Fibroblast of mammary gland (primary cell): ENCODE measurements around the gene GMPPA.

ENCODE experiments used
- DNase-seq: peaks from one replicate; pipeline ENCODE4 v3.0.0-alpha.2; 2010; ENCODE audit warnings: low read depth
- H3K4me3 ChIP-seq: 2 replicates; pipeline ENCODE4 v1.5.1; 2011; ENCODE audit warnings: low read depth, mild to moderate bottlenecking, low read length, moderate library complexity; ENCODE audit not compliant: control insufficient read depth
- TF ChIP-seq, protein P1 (sequence below): conservative IDR thresholded peaks from 2 replicates; pipeline ENCODE4 v1.5.1; 2011; ENCODE audit warnings: low read depth, low read length, inconsistent platforms; ENCODE audit not compliant: control insufficient read depth, insufficient read depth

The GMPPA gene

DNA sequence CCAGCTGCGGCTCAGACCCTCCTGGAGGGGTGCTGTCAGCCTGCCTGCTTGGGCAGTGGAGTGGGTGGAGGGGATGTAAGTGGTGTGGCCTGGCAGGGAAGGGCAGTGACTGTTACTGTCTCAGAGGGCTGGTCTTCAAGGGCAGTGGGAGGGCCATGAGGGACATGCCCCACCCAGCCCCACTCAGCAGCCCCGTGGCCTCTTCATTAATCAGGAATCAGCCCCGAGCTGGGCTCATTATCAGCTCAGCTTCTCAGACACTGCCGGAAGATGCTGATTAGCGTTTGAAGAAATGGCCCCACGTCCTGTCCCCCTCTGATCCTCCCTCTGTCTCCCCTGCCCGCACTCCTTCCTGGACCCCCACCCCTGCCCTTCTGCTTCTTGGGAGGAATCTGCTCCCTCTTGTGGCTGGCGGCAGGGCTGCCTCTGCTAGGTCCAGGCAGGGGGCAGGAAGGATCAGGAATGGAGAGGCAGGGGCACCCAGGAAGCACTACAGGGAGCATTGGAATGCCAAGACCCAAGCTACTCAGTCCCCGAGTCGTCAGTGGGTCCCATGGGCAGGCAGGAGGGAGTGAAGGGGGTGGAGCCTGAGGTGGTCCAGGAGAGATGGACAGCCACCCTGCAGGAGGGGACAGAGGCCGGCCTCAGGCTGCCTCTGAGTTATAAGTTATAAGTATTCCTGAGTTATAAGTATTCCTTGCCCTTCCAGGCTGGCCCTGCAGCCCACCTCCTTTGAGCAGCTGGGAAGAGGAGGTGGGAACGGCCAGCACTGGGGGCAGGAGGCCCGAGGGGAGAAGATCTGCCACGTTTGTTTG lies 22.6 kb downstream of the GMPPA start:
- peak; percentile 34 for DNase-seq
- H3K4me3 ChIP-seq: no peak overlapping the region
- TF ChIP-seq, protein P1, sequence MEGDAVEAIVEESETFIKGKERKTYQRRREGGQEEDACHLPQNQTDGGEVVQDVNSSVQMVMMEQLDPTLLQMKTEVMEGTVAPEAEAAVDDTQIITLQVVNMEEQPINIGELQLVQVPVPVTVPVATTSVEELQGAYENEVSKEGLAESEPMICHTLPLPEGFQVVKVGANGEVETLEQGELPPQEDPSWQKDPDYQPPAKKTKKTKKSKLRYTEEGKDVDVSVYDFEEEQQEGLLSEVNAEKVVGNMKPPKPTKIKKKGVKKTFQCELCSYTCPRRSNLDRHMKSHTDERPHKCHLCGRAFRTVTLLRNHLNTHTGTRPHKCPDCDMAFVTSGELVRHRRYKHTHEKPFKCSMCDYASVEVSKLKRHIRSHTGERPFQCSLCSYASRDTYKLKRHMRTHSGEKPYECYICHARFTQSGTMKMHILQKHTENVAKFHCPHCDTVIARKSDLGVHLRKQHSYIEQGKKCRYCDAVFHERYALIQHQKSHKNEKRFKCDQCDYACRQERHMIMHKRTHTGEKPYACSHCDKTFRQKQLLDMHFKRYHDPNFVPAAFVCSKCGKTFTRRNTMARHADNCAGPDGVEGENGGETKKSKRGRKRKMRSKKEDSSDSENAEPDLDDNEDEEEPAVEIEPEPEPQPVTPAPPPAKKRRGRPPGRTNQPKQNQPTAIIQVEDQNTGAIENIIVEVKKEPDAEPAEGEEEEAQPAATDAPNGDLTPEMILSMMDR: peak; percentile 77

DNA sequence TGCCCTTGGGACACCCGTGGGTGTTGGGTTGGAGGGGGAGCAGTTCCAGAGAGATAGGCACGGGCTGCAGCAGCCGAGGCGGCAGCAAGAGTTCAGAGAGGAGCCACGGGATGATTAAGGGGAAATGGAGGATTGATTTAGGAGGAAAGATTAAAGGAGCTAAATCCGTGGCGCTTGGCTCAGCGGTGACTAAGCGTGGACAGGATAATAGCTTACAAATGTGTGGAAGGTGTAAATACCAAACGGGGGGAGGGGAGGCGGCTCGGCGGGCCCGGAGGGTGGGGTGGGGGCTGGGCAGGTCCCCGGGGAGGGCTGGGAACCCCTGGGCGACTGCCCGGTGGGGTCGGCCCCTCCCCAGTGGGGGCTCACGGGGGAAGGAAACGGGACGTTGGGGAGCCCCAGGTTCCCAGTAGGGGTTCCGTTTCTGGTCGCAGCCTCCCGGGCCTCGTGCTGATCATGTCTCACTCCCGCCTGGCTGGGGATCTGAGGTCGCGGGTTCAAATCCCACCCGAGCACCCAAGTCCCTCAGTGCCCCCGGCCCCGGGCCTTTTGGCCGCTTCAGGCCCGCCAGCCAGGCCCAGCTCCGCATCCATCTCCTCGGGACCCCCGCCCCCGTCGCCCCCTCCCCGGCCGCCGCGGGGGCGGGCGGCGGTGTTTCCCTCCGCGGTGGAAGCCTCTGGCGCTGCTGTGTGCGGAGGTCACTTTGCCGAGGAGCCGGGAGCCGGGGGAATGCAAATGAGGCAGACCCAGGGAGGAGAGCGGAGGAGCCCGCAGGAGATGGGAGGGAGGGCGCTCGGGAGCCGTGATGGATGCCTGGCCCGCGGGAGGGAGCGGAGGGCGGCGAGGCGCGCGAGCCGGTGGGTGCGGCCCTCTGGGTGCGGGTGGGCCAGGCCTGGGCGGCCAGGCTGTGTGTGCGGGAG lies 23.7 kb downstream of the GMPPA start:
- peak; percentile 87 for DNase-seq
- H3K4me3 ChIP-seq: peak overlapping the region; percentile 10
- TF ChIP-seq, protein P1: no peak

DNA sequence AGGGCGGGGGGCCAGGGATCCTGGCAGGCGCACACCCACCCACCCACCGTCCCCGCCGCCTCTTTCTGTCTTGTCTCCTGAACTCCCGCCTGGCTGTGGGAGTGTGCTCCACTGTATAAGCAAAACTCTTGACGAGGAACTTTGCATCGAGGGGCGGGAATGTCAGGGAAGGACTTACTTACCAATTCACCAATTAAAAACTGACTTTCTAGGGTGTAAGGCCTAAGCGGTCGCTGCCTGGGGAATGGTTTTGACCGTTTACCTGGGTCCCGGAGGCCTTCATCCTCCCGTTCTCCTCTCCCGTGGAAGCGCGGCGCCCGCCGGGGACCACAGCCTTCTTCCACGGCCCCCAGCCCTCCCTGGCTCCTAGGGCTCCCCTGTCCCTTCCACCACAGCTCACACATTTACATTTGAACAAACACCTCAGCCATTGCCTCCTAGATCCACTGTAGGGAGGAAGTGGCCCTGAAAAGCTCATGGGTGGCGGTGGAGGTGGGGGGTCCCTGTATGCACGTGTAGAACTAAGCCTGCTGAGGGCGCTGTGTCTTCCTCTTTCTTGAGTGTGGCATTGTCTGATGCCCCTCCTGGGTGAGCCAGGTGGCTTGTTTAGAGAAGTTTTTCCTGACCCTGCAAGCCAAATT lies 24.5 kb downstream of the GMPPA start:
- no peak for DNase-seq
- no peak overlapping the region for H3K4me3 ChIP-seq
- TF ChIP-seq, protein P1: no peak

DNA sequence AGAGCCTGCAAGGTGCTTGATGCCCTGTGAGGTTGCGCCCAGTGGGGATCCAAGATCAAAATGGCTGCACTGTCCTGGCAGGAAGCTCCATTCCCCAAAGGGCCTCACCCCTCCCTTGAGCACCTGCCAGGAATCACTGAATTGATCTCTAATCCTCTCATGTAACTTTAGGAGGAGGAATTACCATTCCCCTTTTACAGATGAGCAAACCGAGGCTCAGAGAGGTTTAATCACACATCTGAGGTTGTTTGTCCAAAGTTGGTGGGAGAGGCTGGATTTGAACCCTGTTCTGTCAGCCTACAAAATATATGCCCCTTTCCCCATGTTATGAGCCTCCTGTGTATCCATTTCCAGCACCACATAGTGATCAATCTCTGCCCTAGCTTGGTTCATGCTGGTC lies 26.1 kb downstream of the GMPPA start:
- no peak for DNase-seq
- TF ChIP-seq, protein P1: no peak
- H3K4me3 ChIP-seq: no peak overlapping the region

DNA sequence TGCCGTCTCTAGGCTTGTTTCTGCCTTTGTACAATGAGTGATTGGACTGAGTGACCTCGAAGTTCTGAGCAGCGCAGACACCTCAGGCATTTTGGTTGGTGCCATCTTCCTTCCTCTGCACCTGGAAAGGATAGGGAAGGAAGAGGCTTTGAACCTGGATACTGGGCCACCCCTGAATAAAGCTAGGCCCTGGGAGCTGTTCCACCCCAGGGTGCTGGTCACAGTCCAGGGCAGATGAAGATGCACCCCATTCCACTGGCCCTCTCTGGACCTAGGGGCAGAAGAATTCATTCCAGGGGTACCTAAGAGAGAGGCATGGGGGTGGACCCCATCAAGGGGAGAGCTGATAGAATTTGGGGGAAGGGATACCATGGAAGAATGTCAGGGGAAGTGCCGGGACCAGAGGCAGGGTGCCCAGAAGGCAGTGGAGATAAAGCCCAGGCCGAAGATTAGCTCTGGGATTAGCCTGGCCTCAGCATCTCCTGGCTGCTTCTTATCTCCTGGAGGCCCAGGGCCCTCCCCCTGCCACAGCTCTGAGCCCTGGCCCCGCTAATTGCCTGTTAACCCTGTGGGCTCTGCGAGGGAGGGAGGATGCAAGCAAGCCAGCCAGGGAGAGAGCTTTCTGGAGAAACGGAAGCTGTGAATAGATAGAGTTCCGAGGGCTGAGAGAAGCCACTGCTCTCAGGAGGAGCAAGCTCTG lies 27.0 kb downstream of the GMPPA start:
- no peak for DNase-seq
- TF ChIP-seq, protein P1: no peak
- no peak overlapping the region for H3K4me3 ChIP-seq

DNA sequence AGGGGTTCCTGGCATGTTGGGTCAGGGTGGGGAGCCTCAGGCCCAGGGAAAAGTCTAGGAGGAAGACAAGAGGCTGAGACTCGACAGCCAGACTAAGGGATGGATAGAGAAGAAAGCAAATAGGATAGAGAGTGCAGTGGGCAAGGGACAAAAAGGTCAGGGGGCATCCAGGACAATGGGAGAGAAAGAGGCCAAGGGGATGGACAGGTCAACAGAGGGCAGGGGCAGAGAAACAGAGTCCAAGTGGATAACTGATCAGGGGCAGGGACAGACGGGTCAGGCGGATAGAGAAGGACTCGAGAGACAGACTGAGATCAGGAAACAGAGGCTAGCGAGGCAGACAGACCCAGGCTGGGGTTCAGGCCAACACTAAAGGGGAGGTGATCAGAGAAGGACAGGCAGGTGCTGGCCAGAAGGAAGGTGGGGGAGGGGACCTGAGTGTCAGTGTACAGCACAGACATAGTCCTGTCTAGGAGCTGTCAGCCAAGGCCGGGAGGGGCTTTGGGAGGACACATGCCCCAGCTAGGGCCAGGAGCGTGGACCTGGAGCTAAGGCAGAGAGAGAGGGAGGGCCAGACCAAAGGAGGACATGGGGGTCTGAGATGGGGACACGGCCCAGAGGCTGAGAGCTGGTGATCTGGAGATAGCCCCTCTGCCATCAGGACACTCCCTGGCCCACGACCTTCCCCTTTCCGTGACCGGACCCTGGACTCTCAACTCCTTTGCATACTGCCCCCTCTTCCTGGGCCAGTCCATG lies 27.8 kb downstream of the GMPPA start:
- TF ChIP-seq, protein P1: no peak
- no peak overlapping the region for H3K4me3 ChIP-seq
- no peak for DNase-seq
